ENCODE results near the gene NKIRAS2.

NKIRAS2 gene

GRCh38 chr17:42055027-42055426, 35.1 kb downstream of the NKIRAS2 start:
- no peak for DNase-seq (ENCODE audit: low read depth in 3 of 3)

- DNase-seq (ENCODE audit: low read depth in 3 of 3), result no peak
Observed at GRCh38 chr17:42055496-42055895, 35.6 kb downstream of the NKIRAS2 start.

GRCh38 chr17:42056635-42057034, 36.7 kb downstream of the NKIRAS2 start:
- no peak for DNase-seq (ENCODE audit: low read depth in 3 of 3)

GRCh38 chr17:42058063-42058462, 38.2 kb downstream of the NKIRAS2 start:
- DNase-seq (ENCODE audit: low read depth in 3 of 3), result no peak

GRCh38 chr17:42059815-42060214, 39.9 kb downstream of the NKIRAS2 start:
- no peak for DNase-seq (ENCODE audit: low read depth in 3 of 3)

- no peak for DNase-seq (ENCODE audit: low read depth in 3 of 3)
Observed at GRCh38 chr17:42060231-42060630, 40.3 kb downstream of the NKIRAS2 start.

GRCh38 chr17:42061646-42062487, 42.0 kb downstream of the NKIRAS2 start:
- no peak for DNase-seq (ENCODE audit: low read depth in 3 of 3)

GRCh38 chr17:42062681-42063080, 42.8 kb downstream of the NKIRAS2 start:
- DNase-seq (ENCODE audit: low read depth in 3 of 3), result no peak

- no peak for DNase-seq (ENCODE audit: low read depth in 3 of 3)
Observed at GRCh38 chr17:42065201-42065600, 45.3 kb downstream of the NKIRAS2 start.

- DNase-seq (ENCODE audit: low read depth in 3 of 3), result peak; percentile 35 to 57 (median 40)
Observed at GRCh38 chr17:42067371-42068091, 47.6 kb downstream of the NKIRAS2 start.

GRCh38 chr17:42068979-42069378, 49.1 kb downstream of the NKIRAS2 start:
- no peak for DNase-seq (ENCODE audit: low read depth in 3 of 3)

- DNase-seq (ENCODE audit: low read depth in 3 of 3), result no peak
Observed at GRCh38 chr17:42071810-42072209, 51.9 kb downstream of the NKIRAS2 start.

- DNase-seq (ENCODE audit: low read depth in 3 of 3), result no peak
Observed at GRCh38 chr17:42072323-42073187, 52.7 kb downstream of the NKIRAS2 start.

All from stimulated activated CD4-positive, alpha-beta T cell treated with anti-CD3 and anti-CD28 coated beads, TNF-alpha, amount 100 ng/mL, for 4 hours (primary cell).